ENCODE data around the gene ANKRD23.

Gene ANKRD23

DNA sequence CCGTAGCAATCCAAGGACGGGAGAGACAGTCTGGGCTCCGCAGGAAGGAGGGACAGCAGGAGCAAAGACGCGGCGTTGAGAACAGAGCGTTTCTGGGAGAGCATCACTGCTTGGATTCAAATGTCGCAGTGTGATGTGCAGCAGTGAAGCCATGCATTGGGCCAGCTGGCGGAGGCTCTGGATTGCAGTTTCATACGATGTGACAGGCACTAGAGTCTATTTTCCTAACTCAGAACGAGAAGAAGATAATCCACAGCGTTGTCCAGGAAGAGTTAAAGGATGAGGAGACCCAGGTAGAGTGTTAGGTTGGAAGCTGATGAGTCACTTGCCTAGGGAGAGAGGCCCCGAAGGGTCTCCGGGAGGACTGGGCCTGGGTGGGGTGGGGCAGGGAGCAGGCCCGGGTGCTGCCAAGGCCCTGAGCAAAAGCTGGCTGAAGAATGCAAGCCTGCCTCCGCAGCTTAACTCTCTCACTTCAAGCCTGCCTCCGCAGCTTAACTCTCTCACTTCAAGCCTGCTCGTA, 43.7 kb upstream of the ANKRD23 start:
- DNase-seq (ENCODE audit: extremely low spot score), result no peak
- CTCF ChIA-PET, result no interaction called here
- POLR2A ChIA-PET, result no interaction called here
- TF ChIP-seq ZNF384 (IDR thresholded peaks at IDR 0.05) (no peak), CTBP1 (IDR thresholded peaks at IDR 0.05; ENCODE audit: borderline replicate concordance) (no peak), FOXA1 (IDR thresholded peaks at IDR 0.05) (no peak), NFRKB (IDR thresholded peaks at IDR 0.05) (no peak), FOXM1 (IDR thresholded peaks at IDR 0.05; ENCODE audit: borderline replicate concordance) (no peak), L3MBTL2 (conservative IDR thresholded peaks at IDR 0.05) (no peak), ARNT (IDR thresholded peaks at IDR 0.05) (no peak), SUZ12 (IDR thresholded peaks at IDR 0.05) (no peak), PKNOX1 (IDR thresholded peaks at IDR 0.05) (no peak), BHLHE40 (IDR thresholded peaks at IDR 0.05; ENCODE audit: borderline replicate concordance) (no peak), SP1 (IDR thresholded peaks at IDR 0.05) (no peak), ELF4 (IDR thresholded peaks at IDR 0.05) (no peak), TARDBP (IDR thresholded peaks at IDR 0.05) (no peak), LEF1 (IDR thresholded peaks at IDR 0.05; ENCODE audit: borderline replicate concordance) (no peak), HDGF (IDR thresholded peaks at IDR 0.05; ENCODE audit: borderline replicate concordance) (no peak), FOXK2 (IDR thresholded peaks at IDR 0.05) (no peak)

GRCh38 chr2:96885432-96886347, 41.9 kb upstream of the ANKRD23 start:
- TF ChIP-seq FOXM1 (IDR thresholded peaks at IDR 0.05; ENCODE audit: borderline replicate concordance) (no peak), ARNT (IDR thresholded peaks at IDR 0.05) (no peak), ELF4 (IDR thresholded peaks at IDR 0.05) (no peak), LEF1 (IDR thresholded peaks at IDR 0.05; ENCODE audit: borderline replicate concordance) (no peak), TARDBP (IDR thresholded peaks at IDR 0.05) (no peak), PKNOX1 (IDR thresholded peaks at IDR 0.05) (no peak), HDGF (IDR thresholded peaks at IDR 0.05; ENCODE audit: borderline replicate concordance) (no peak), BHLHE40 (IDR thresholded peaks at IDR 0.05; ENCODE audit: borderline replicate concordance) (no peak), SP1 (IDR thresholded peaks at IDR 0.05) (no peak), FOXA1 (IDR thresholded peaks at IDR 0.05) (no peak), SUZ12 (IDR thresholded peaks at IDR 0.05) (no peak), L3MBTL2 (conservative IDR thresholded peaks at IDR 0.05) (no peak), ZNF384 (IDR thresholded peaks at IDR 0.05) (no peak), FOXK2 (IDR thresholded peaks at IDR 0.05) (no peak), CTBP1 (IDR thresholded peaks at IDR 0.05; ENCODE audit: borderline replicate concordance) (no peak), NFRKB (IDR thresholded peaks at IDR 0.05) (no peak)
- ChIA-PET CTCF (interaction anchor here (0.6 kb wide), 1 partner anchor 1684 kb away, joined by 3 read pairs; no protein-coding TSS in a partner anchor), POLR2A (interaction anchor here (1.1 kb wide), 2 partner anchors 11 to 17 kb away, joined by 3 to 5 read pairs; no protein-coding TSS in a partner anchor)
- no peak for DNase-seq (ENCODE audit: extremely low spot score)

GRCh38 chr2:96884299-96885094, 40.7 kb upstream of the ANKRD23 start:
- TF ChIP-seq LEF1 (IDR thresholded peaks at IDR 0.05; ENCODE audit: borderline replicate concordance), result no peak
- TF ChIP-seq ELF4 (IDR thresholded peaks at IDR 0.05), result no peak
- TF ChIP-seq ZNF384 (IDR thresholded peaks at IDR 0.05), result no peak
- TF ChIP-seq L3MBTL2 (conservative IDR thresholded peaks at IDR 0.05), result no peak
- no peak for TF ChIP-seq NFRKB (IDR thresholded peaks at IDR 0.05)
- TF ChIP-seq CTBP1 (IDR thresholded peaks at IDR 0.05; ENCODE audit: borderline replicate concordance), result no peak
- no peak for TF ChIP-seq FOXM1 (IDR thresholded peaks at IDR 0.05; ENCODE audit: borderline replicate concordance)
- no peak for TF ChIP-seq TARDBP (IDR thresholded peaks at IDR 0.05)
- TF ChIP-seq BHLHE40 (IDR thresholded peaks at IDR 0.05; ENCODE audit: borderline replicate concordance), result no peak
- TF ChIP-seq PKNOX1 (IDR thresholded peaks at IDR 0.05), result no peak
- no peak for TF ChIP-seq HDGF (IDR thresholded peaks at IDR 0.05; ENCODE audit: borderline replicate concordance)
- TF ChIP-seq ARNT (IDR thresholded peaks at IDR 0.05), result no peak
- TF ChIP-seq SP1 (IDR thresholded peaks at IDR 0.05), result no peak
- TF ChIP-seq SUZ12 (IDR thresholded peaks at IDR 0.05), result no peak
- TF ChIP-seq FOXK2 (IDR thresholded peaks at IDR 0.05), result no peak
- TF ChIP-seq FOXA1 (IDR thresholded peaks at IDR 0.05), result no peak
- DNase-seq (ENCODE audit: extremely low spot score), result no peak
- CTCF ChIA-PET, result interaction anchor here (0.9 kb wide), 1 partner anchor 10 kb away, joined by 5 read pairs; no protein-coding TSS in a partner anchor
- POLR2A ChIA-PET, result no interaction called here

GRCh38 chr2:96883306-96883705, 39.5 kb upstream of the ANKRD23 start:
- no peak for DNase-seq (ENCODE audit: extremely low spot score)
- ChIA-PET POLR2A (no interaction called here), CTCF (no interaction called here)
- TF ChIP-seq FOXK2 (IDR thresholded peaks at IDR 0.05), result no peak
- no peak for TF ChIP-seq LEF1 (IDR thresholded peaks at IDR 0.05; ENCODE audit: borderline replicate concordance)
- no peak for TF ChIP-seq PKNOX1 (IDR thresholded peaks at IDR 0.05)
- no peak for TF ChIP-seq TARDBP (IDR thresholded peaks at IDR 0.05)
- no peak for TF ChIP-seq HDGF (IDR thresholded peaks at IDR 0.05; ENCODE audit: borderline replicate concordance)
- no peak for TF ChIP-seq NFRKB (IDR thresholded peaks at IDR 0.05)
- no peak for TF ChIP-seq SUZ12 (IDR thresholded peaks at IDR 0.05)
- no peak for TF ChIP-seq FOXA1 (IDR thresholded peaks at IDR 0.05)
- no peak for TF ChIP-seq L3MBTL2 (conservative IDR thresholded peaks at IDR 0.05)
- TF ChIP-seq ARNT (IDR thresholded peaks at IDR 0.05), result no peak
- no peak for TF ChIP-seq ELF4 (IDR thresholded peaks at IDR 0.05)
- no peak for TF ChIP-seq SP1 (IDR thresholded peaks at IDR 0.05)
- TF ChIP-seq ZNF384 (IDR thresholded peaks at IDR 0.05), result no peak
- no peak for TF ChIP-seq FOXM1 (IDR thresholded peaks at IDR 0.05; ENCODE audit: borderline replicate concordance)
- no peak for TF ChIP-seq BHLHE40 (IDR thresholded peaks at IDR 0.05; ENCODE audit: borderline replicate concordance)
- no peak for TF ChIP-seq CTBP1 (IDR thresholded peaks at IDR 0.05; ENCODE audit: borderline replicate concordance)

All from HEK293T (cell line).